Stimulated activated CD4-positive, alpha-beta T cell treated with anti-CD3 and anti-CD28 coated beads, TNF-alpha, amount 100 ng/mL, for 1 hour (primary cell): ENCODE data around the gene COX6B2.

Experiments
- DNase-seq, 3 donors: peaks; one replicate each; pipeline ENCODE4 v3.0.0-alpha.2; 2020; ENCODE audit warnings: low read depth in 3 of 3, low spot score in 1 of 3

COX6B2 gene

GRCh38 chr19:55362990-55363716, 8.6 kb upstream of the COX6B2 start, which contains the start of gene GARIN5B:
Gene GARIN5B, minus strand, starts transcription at chr19:55363260. Its CDS starts 194 bp downstream, at chr19:55363066.
- no peak for DNase-seq

GRCh38 chr19:55362174-55362989, 7.9 kb upstream of the COX6B2 start:
- DNase-seq = no peak

GRCh38 chr19:55360902-55361301, 6.4 kb upstream of the COX6B2 start:
- no peak for DNase-seq

GRCh38 chr19:55358943-55359908, 4.7 kb upstream of the COX6B2 start:
- DNase-seq = no peak

GRCh38 chr19:55358493-55358892, 4.0 kb upstream of the COX6B2 start:
- no peak for DNase-seq

- no peak for DNase-seq
These were observed 798 bp upstream of the COX6B2 start for GRCh38 chr19:55355213-55355821.

GRCh38 chr19:55353803-55354697, 469 bp downstream of the COX6B2 start:
- peak; percentile 16 to 45 (median 29) for DNase-seq

GRCh38 chr19:55353356-55353802, 1.1 kb downstream of the COX6B2 start:
- DNase-seq = no peak

- DNase-seq = no peak
These were observed 1.9 kb downstream of the COX6B2 start for GRCh38 chr19:55352549-55353145.

- no peak for DNase-seq
These were observed 2.5 kb downstream of the COX6B2 start for GRCh38 chr19:55352040-55352439.

- DNase-seq = no peak
These were observed 3.8 kb downstream of the COX6B2 start for GRCh38 chr19:55350620-55351315.

- no peak for DNase-seq
These were observed 6.0 kb downstream of the COX6B2 start for GRCh38 chr19:55348317-55349034.

GRCh38 chr19:55347442-55348009, 7.0 kb downstream of the COX6B2 start:
- DNase-seq = no peak

- DNase-seq = no peak
These were observed 7.6 kb downstream of the COX6B2 start for GRCh38 chr19:55346725-55347441.

GRCh38 chr19:55345818-55346724, 8.4 kb downstream of the COX6B2 start:
- no peak for DNase-seq
